Stomach (tissue), 9 donors: ENCODE measurements around the gene SEMA3F. TPM values are rescaled to one million over a fixed set of nuclear protein-coding genes. Genes with fewer than 3 reads are reported as not detected.

Experiments
- DNase-seq, 2 donors: peaks; one replicate each; pipeline versions ENCODE4 v3.0.0 to v3.0.0-alpha.2; 2013 to 2019
- H3K27ac ChIP-seq, 5 donors: fragments of 200-600 bp in 4 of 5; sonication (generic) in 4 of 5; one replicate each; pipeline ENCODE4 v1.5.1; 2013 to 2019; ENCODE audit warnings: mild to moderate bottlenecking in 1 of 5, moderate library complexity in 1 of 5
- H3K27me3 ChIP-seq, 3 donors: fragments of 200-600 bp; sonication (generic); one replicate each; pipeline ENCODE4 v1.5.1; 2017 to 2019; ENCODE audit warnings: mixed run types in 1 of 3
- H3K36me3 ChIP-seq, 4 donors: fragments of 200-600 bp; sonication (generic); 1 replicate in 3 of 4; 2 replicates in 1 of 4; pipeline ENCODE4 v1.5.1; 2016 to 2019
- H3K4me1 ChIP-seq, 4 donors: fragments of 200-600 bp; sonication (generic); one replicate each; pipeline ENCODE4 v1.5.1; 2016 to 2019
- H3K4me3 ChIP-seq, 4 donors: fragments of 200-600 bp; sonication (generic) in 3 of 4; one replicate each; pipeline ENCODE4 v1.5.1; 2016 to 2019; ENCODE audit warnings: mild to moderate bottlenecking in 1 of 4
- H3K9me3 ChIP-seq, 4 donors: fragments of 200-600 bp; sonication (generic); one replicate each; pipeline ENCODE4 v1.5.1; 2016 to 2019
- EP300 ChIP-seq: sonication (generic); formaldehyde crosslinking; IDR thresholded peaks from one replicate; pipeline ENCODE4 v1.6.1; 2017; ENCODE audit warnings: antibody characterized with exemption
- POLR2A ChIP-seq, 4 donors: fragments of 450-650 bp; IDR thresholded peaks; one replicate each; pipeline ENCODE4 v1.6.1; 2016; ENCODE audit warnings: antibody characterized with exemption in 4 of 4, control low read depth in 2 of 4, mild to moderate bottlenecking in 1 of 4, moderate library complexity in 1 of 4
- POLR2AphosphoS5 ChIP-seq, 3 donors: sonication (generic); formaldehyde crosslinking; IDR thresholded peaks; one replicate each; pipeline ENCODE4 v1.6.1; 2016; ENCODE audit warnings: antibody characterized with exemption in 3 of 3
- WGBS, 5 donors: extraction: QIAGEN DNeasy Blood & Tissue Kit in 3 of 5; methylation state at CpG; one replicate each; pipeline versions ENCODE4 v1.1.5 to v1.1.7; 2013 to 2018; 5-methylcytosine and 5-hydroxymethylcytosine counted together
- intact Hi-C: fragments of 100-400 bp; cut with DNase I; formaldehyde crosslinking; loops from one replicate; pipeline ENCODE4 v1.15.1; 2023; ENCODE audit warnings: low total_unique reads
- polyA plus RNA-seq, 3 donors: library from polyadenylated mRNA; stranded (reverse); fragments of 200-250 nt; gene quantifications; one replicate each; pipeline ENCODE4 v1.2.3, GENCODE V29; 2013
- total RNA-seq, 5 donors: library from RNA; depleted of rRNA; stranded (reverse); fragments of >200 nt; gene quantifications; one replicate each; pipeline versions ENCODE4 v1.1.0 to v1.2.3, GENCODE V29; 2014 to 2016
- TF ChIP-seq, protein P1 (sequence below), 7 experiments: fragments of 450-650 bp in 4 of 7; fragments of 200-600 bp in 3 of 7; sonication (generic) in 3 of 7; IDR thresholded peaks; one replicate each; pipeline ENCODE4 v1.5.1; 2016 to 2019; ENCODE audit warnings: antibody characterized with exemption in 7 of 7, control low read depth in 2 of 7, mild to moderate bottlenecking in 1 of 7
- donor health status: healthy with polysubstance abuse.
- donor health status: Bipolar disorder and iron deficiency.
- donor health status: healthy.

SEMA3F gene
- total and polyA plus RNA-seq, 8 donors, result 8.9 to 34.5 (median 22.9) TPM

DNA sequence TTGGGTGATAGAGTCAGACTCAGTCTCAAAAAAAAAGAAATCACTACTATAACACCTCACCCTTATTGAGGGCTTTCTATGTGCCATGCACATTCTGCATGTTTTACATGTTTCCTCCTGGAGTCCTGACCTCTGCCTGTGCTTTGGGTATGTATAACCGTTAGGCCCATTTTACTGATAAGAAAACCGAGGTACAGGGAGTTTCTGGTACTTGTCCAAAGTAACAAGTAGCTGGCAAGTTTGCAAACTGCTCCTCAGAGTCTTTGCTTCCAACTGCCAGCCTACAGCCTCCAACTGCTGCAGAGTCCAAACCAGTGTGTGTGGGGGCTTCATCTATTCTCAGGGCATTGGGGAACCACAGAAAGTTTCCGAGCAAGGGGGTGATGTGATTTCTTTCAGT is 77.2 kb downstream of the SEMA3F start:
- TF ChIP-seq, protein P1, sequence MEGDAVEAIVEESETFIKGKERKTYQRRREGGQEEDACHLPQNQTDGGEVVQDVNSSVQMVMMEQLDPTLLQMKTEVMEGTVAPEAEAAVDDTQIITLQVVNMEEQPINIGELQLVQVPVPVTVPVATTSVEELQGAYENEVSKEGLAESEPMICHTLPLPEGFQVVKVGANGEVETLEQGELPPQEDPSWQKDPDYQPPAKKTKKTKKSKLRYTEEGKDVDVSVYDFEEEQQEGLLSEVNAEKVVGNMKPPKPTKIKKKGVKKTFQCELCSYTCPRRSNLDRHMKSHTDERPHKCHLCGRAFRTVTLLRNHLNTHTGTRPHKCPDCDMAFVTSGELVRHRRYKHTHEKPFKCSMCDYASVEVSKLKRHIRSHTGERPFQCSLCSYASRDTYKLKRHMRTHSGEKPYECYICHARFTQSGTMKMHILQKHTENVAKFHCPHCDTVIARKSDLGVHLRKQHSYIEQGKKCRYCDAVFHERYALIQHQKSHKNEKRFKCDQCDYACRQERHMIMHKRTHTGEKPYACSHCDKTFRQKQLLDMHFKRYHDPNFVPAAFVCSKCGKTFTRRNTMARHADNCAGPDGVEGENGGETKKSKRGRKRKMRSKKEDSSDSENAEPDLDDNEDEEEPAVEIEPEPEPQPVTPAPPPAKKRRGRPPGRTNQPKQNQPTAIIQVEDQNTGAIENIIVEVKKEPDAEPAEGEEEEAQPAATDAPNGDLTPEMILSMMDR (IDR thresholded peaks at IDR 0.05), result no peak
- TF ChIP-seq EP300 (no peak), POLR2A (IDR thresholded peaks at IDR 0.05) (no peak), POLR2AphosphoS5 (IDR thresholded peaks at IDR 0.05) (no peak)
- Histone ChIP-seq H3K9me3 (no peaks in the 10 kb centered on the region), H3K27me3 (no peaks in the 10 kb centered on the region), H3K4me1 (peaks cover 17 to 38% (median 33%) of the 10 kb centered on the region in 4 donors), H3K4me3 (no peak overlapping the region), H3K27ac (no peak overlapping the region), H3K36me3 (no peaks in the 10 kb centered on the region)
- 48 to 70% (median 55%) methylated on average over 3 of the region's 3 CpGs for WGBS, 5 donors
- intact Hi-C loops, result no loop called here
- DNase-seq, result no peak

DNA sequence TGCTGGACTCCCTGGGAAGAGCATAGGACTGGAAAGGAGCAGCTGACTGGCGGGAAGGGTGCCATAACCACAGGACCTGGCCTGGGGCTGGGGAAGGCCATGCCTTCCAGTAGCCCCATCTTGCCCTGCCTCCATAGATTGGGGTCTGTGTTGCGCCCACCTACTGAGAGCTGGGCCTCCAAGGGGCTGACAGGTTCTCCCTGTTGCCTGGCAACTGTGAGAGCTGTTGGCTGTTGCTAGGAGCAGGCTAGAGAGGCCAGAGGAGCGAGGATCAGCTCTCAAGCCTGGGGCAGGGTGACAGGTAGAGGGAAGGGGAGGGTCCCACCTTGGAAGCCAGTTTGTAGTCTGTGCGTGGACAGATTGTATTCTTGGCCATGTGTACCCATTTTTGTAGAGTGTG is 78.1 kb downstream of the SEMA3F start:
- Histone ChIP-seq H3K27ac (no peak overlapping the region), H3K27me3 (no peaks in the 10 kb centered on the region), H3K9me3 (no peaks in the 10 kb centered on the region), H3K4me1 (peaks cover 22 to 41% (median 35%) of the 10 kb centered on the region in 4 donors), H3K36me3 (no peaks in the 10 kb centered on the region), H3K4me3 (no peak overlapping the region)
- no peak for TF ChIP-seq EP300
- TF ChIP-seq, protein P1 (IDR thresholded peaks at IDR 0.05), result no peak
- TF ChIP-seq POLR2AphosphoS5 (IDR thresholded peaks at IDR 0.05), result no peak
- no peak for TF ChIP-seq POLR2A (IDR thresholded peaks at IDR 0.05)
- 72 to 91% (median 89%) methylated on average over 4 of the region's 4 CpGs for WGBS, 5 donors
- DNase-seq, result no peak
- intact Hi-C loops, result no loop called here

DNA sequence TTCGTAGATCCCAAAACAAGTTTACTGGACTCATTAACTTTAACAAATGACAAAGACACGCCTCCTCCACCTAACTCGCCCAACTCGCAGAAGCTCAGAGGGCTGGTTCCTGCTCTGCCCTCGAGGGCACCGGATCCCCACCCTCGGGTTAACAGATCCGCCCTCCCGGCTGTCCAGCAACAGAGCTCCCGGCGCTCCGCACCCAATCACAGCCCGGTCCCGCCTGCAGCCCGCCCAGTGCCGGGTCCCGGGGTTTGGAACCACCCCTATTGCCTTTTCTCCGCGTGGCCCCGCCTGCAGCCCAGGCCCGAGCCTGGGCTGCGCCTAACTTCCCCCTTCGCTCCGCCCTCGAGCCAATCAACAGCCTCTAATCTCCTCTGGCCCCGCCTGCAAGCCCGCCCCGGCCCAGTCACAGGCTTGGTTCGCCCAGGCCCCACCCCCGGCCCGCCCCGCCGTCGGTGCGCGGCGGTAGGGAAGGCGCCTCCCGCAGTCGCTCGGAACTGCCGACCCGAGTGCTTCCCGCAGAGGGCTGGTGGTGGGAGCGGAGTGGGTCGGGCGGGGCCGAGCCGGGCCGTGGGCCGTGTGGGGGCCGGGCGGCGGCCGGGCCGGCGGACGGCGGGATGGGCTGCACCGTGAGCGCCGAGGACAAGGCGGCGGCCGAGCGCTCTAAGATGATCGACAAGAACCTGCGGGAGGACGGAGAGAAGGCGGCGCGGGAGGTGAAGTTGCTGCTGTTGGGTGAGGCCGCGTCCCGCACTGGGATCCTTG is 80.8 kb downstream of the SEMA3F start, which contains the start of gene GNAI2:
Gene GNAI2 (plus strand): TSS at position 489 of the 768 bp plus-strand sequence. CDS start 132 bp downstream, at position 621.
- TF ChIP-seq POLR2AphosphoS5 (IDR thresholded peaks at IDR 0.05), result peak; percentile 85 to 97 (median 90)
- TF ChIP-seq POLR2A (IDR thresholded peaks at IDR 0.05), result no peak
- Histone ChIP-seq H3K36me3 (peaks cover 0 to 7% (median 3%) of the 10 kb centered on the region in 4 donors), H3K27ac (peak within 1 kb of the TSS; percentile 91 to 97 (median 94)), H3K4me1 (peaks cover 46 to 62% (median 55%) of the 10 kb centered on the region in 4 donors), H3K9me3 (no peaks in the 10 kb centered on the region), H3K4me3 (peak within 1 kb of the TSS; percentile 64 to 91 (median 86)), H3K27me3 (no peaks in the 10 kb centered on the region)
- peak; percentile 99 to 100 for DNase-seq
- WGBS, 5 donors, result 0 to 2% (median 1%) methylated on average over 39 to 75 of the region's 75 CpGs
- intact Hi-C loops, result no loop called here

DNA sequence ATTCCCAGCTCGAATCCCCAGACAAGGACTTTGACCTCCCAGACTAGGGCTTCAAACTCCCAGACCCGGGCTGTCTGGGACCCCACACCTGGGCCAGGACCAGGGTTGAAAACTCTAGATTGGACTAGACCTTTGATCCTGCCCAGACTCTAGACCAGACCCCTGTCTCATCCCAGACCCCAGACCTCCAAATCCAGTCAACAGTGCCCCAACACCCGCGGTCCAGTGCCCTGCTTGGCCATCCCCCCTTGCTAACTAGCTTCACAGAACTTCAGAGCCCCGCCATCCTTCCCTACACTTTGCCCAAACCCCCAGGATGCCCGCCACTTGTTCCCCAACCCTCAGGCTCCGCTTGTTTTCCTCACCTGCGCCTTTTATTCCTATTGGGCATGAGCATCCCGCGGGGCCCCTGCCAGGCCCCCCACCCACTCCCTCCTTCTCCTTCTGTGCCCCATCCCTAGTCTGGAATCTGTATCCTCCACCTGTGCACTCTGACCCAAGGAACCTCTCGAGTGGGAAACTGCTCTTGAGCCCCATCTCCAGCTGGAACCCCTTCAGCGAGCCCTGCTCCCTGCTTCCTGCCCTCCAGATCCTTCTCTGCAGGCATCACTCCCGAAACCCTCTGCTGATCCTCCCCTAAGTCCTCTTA is 81.5 kb downstream of the SEMA3F start:
- H3K9me3 ChIP-seq, result no peaks in the 10 kb centered on the region
- intact Hi-C loops, result no loop called here
- H3K27me3 ChIP-seq, result no peaks in the 10 kb centered on the region
- DNase-seq, result no peak
- H3K27ac ChIP-seq, result peak overlapping the region; percentile 90 to 97 (median 94)
- peak overlapping the region; percentile 64 to 91 (median 86) for H3K4me3 ChIP-seq
- 2 to 4% (median 4%) methylated on average over 13 of the region's 13 CpGs for WGBS, 5 donors
- H3K36me3 ChIP-seq, result peaks cover 0 to 7% (median 3%) of the 10 kb centered on the region in 4 donors
- H3K4me1 ChIP-seq, result peaks cover 53 to 69% (median 62%) of the 10 kb centered on the region in 4 donors
- TF ChIP-seq POLR2A (IDR thresholded peaks at IDR 0.05) (no peak), EP300 (no peak), POLR2AphosphoS5 (IDR thresholded peaks at IDR 0.05) (no peak)
- TF ChIP-seq, protein P1 (IDR thresholded peaks at IDR 0.05), result no peak
